ENCODE results near the gene TMEM168. TPM values are rescaled to one million over a fixed set of nuclear protein-coding genes. Genes with fewer than 3 reads are reported as not detected.

TMEM168 gene
- total RNA-seq, 1 donor from 2014 or later: 10.8 TPM

DNA sequence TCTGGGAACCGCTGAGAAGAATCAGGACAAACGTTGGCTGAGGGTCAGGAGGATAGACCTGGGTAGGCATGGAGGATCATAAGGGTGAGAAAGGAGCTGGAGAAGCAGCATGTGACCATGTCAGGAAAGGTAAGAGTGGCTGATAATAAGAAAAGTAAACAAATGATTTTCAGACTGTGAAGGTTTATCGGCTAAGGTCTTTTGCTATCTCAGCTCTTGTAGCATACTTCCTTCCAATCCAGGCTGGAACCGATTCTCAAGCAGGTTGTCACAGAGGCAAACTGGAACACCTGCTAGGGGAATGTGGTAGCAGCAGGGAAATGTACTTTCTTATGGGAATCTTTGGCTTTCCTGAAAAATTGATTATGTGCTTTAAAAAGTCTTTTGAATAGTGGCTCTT is 74.7 kb downstream of the TMEM168 start:
- TF ChIP-seq EZH2 (IDR thresholded peaks at IDR 0.05; ENCODE audit: insufficient read depth, low read length) (no peak), CTCF (IDR thresholded peaks at IDR 0.05; ENCODE audit: insufficient read depth, low read depth, low read length) (no peak)
- H3K9me3 ChIP-seq (ENCODE audit: insufficient read depth, low read depth, low read length): no peaks in the 10 kb centered on the region
- Mint-ChIP-seq H3K4me3 (ENCODE audit: unreplicated experiment) (no peak overlapping the region), H3K4me1 (ENCODE audit: low read depth, unreplicated experiment) (no peaks in the 10 kb centered on the region), H3K27me3 (ENCODE audit: low read depth, unreplicated experiment) (no peaks in the 10 kb centered on the region), H3K9me3 (ENCODE audit: unreplicated experiment) (peaks cover 1% of the 10 kb centered on the region), H3K27ac (ENCODE audit: unreplicated experiment) (no peak overlapping the region), H3K36me3 (ENCODE audit: low read depth, unreplicated experiment) (no peaks in the 10 kb centered on the region)
- H3K27me3 ChIP-seq (ENCODE audit: insufficient read depth, low read length): no peaks in the 10 kb centered on the region
- no peaks in the 10 kb centered on the region for H4K20me1 ChIP-seq (ENCODE audit: insufficient read depth, low read length)
- FAIRE-seq: no peak
- no peaks in the 10 kb centered on the region for H3K36me3 ChIP-seq (ENCODE audit: insufficient read depth, low read length)
- H3K27ac ChIP-seq (ENCODE audit: low read depth, low read length): no peak overlapping the region
- no peak overlapping the region for H3K9ac ChIP-seq (ENCODE audit: low read length)
- no peak for DNase-seq (ENCODE audit: low read depth)
- H3K4me1 ChIP-seq (ENCODE audit: insufficient read depth, low read length): no peaks in the 10 kb centered on the region
- no peak overlapping the region for H2AFZ ChIP-seq (ENCODE audit: low read depth, low read length)
- H3K4me2 ChIP-seq (ENCODE audit: low read length): no peak overlapping the region
- no peak overlapping the region for H3K4me3 ChIP-seq (ENCODE audit: insufficient read depth, low read depth, low read length)
- no peaks in the 10 kb centered on the region for H3K79me2 ChIP-seq (ENCODE audit: insufficient read depth, low read length)

- no peak overlapping the region for H3K4me2 ChIP-seq (ENCODE audit: low read length)
- no peak overlapping the region for H3K27ac Mint-ChIP-seq (ENCODE audit: unreplicated experiment)
- H3K4me3 ChIP-seq (ENCODE audit: insufficient read depth, low read depth, low read length): no peak overlapping the region
- no peaks in the 10 kb centered on the region for H4K20me1 ChIP-seq (ENCODE audit: insufficient read depth, low read length)
- no peaks in the 10 kb centered on the region for H3K9me3 ChIP-seq (ENCODE audit: insufficient read depth, low read depth, low read length)
- no peaks in the 10 kb centered on the region for H3K4me1 Mint-ChIP-seq (ENCODE audit: low read depth, unreplicated experiment)
- H3K27me3 ChIP-seq (ENCODE audit: insufficient read depth, low read length): no peaks in the 10 kb centered on the region
- peaks cover 1% of the 10 kb centered on the region for H3K9me3 Mint-ChIP-seq (ENCODE audit: unreplicated experiment)
- no peaks in the 10 kb centered on the region for H3K4me1 ChIP-seq (ENCODE audit: insufficient read depth, low read length)
- H3K4me3 Mint-ChIP-seq (ENCODE audit: unreplicated experiment): no peak overlapping the region
- H3K27me3 Mint-ChIP-seq (ENCODE audit: low read depth, unreplicated experiment): no peaks in the 10 kb centered on the region
- FAIRE-seq (no peak), DNase-seq (ENCODE audit: low read depth) (no peak)
- no peaks in the 10 kb centered on the region for H3K36me3 Mint-ChIP-seq (ENCODE audit: low read depth, unreplicated experiment)
- no peak overlapping the region for H2AFZ ChIP-seq (ENCODE audit: low read depth, low read length)
- no peaks in the 10 kb centered on the region for H3K79me2 ChIP-seq (ENCODE audit: insufficient read depth, low read length)
- no peak overlapping the region for H3K9ac ChIP-seq (ENCODE audit: low read length)
- H3K27ac ChIP-seq (ENCODE audit: low read depth, low read length): no peak overlapping the region
- TF ChIP-seq CTCF (IDR thresholded peaks at IDR 0.05; ENCODE audit: insufficient read depth, low read depth, low read length) (no peak), EZH2 (IDR thresholded peaks at IDR 0.05; ENCODE audit: insufficient read depth, low read length) (no peak)
- H3K36me3 ChIP-seq (ENCODE audit: insufficient read depth, low read length): no peaks in the 10 kb centered on the region
Observed at GRCh38 chr7:112714917-112715316, 75.3 kb downstream of the TMEM168 start.
